SU-DHL-6 (cell line): ENCODE data around the gene MCTP1.

Source experiments
- H2AFZ ChIP-seq: fragments of 200-600 bp; sonication (generic); 2 replicates; pipeline ENCODE4 v1.6.1; 2014; ENCODE audit warnings: low read depth, mild to moderate bottlenecking, moderate library complexity, mixed read lengths, antibody characterized with exemption, low read length; ENCODE audit not compliant: severe bottlenecking
- H3F3A ChIP-seq: fragments of 200-600 bp; shearing (Covaris generic); 2 replicates; pipeline ENCODE4 v1.6.0; 2016; ENCODE audit warnings: antibody characterized with exemption, mild to moderate bottlenecking; ENCODE audit not compliant: insufficient read depth
- H3K27ac ChIP-seq: fragments of 200-600 bp; sonication (generic); 2 replicates; pipeline ENCODE4 v1.5.1; 2016; ENCODE audit warnings: low read depth, mild to moderate bottlenecking, low read length, moderate library complexity, mixed read lengths
- H3K27me3 ChIP-seq: fragments of 200-600 bp; sonication (generic), shearing (Covaris generic); 2 replicates; pipeline ENCODE4 v1.6.0; 2014; ENCODE audit warnings: mild to moderate bottlenecking, low read length
- H3K36me3 ChIP-seq: fragments of 200-600 bp; sonication (generic); 2 replicates; pipeline ENCODE4 v1.6.1; 2014; ENCODE audit warnings: mild to moderate bottlenecking, low read length, mixed read lengths
- H3K4me2 ChIP-seq: fragments of 300-600, 200-600 bp; shearing (Covaris generic), sonication (generic); 2 replicates; pipeline ENCODE4 v1.6.0; 2014; ENCODE audit warnings: low read length, low read depth, mild to moderate bottlenecking; ENCODE audit not compliant: poor library complexity, severe bottlenecking
- H3K4me3 ChIP-seq: fragments of 200-600 bp; sonication (generic); 2 replicates; pipeline ENCODE4 v1.5.1; 2014; ENCODE audit warnings: antibody characterized with exemption, low read length, mild to moderate bottlenecking, mixed read lengths; ENCODE audit not compliant: insufficient read depth, poor library complexity, severe bottlenecking
- H3K79me2 ChIP-seq: fragments of 200-600 bp; sonication (generic); 2 replicates; pipeline ENCODE4 v1.6.1; 2014; ENCODE audit warnings: mild to moderate bottlenecking, low read length, moderate library complexity; ENCODE audit not compliant: insufficient read depth
- H3K9ac ChIP-seq: fragments of 200-600 bp; sonication (generic); 2 replicates; pipeline ENCODE4 v1.7.0; 2014; ENCODE audit warnings: mild to moderate bottlenecking, low read length
- H3K9me2 ChIP-seq: fragments of 200-600 bp; sonication (generic); replicated peaks from 2 replicates; pipeline ENCODE4 v1.6.1; 2014; ENCODE audit warnings: low read length; ENCODE audit not compliant: insufficient read depth
- H3K9me3 ChIP-seq: fragments of 200-600 bp; sonication (generic); 2 replicates; pipeline ENCODE4 v1.6.1; 2014; ENCODE audit warnings: low read length, mixed read lengths; ENCODE audit not compliant: insufficient read depth
- H4K20me1 ChIP-seq: fragments of 200-600 bp; sonication (generic); 2 replicates; pipeline ENCODE4 v1.6.1; 2014; ENCODE audit warnings: low read depth, mild to moderate bottlenecking, antibody characterized with exemption, low read length, moderate library complexity, mixed read lengths
- CTCF ChIP-seq: fragments of 200-600 bp; sonication (generic); IDR thresholded peaks from one replicate; pipeline ENCODE4 v1.5.1; 2017; ENCODE audit warnings: antibody characterized with exemption, mild to moderate bottlenecking, low read length, moderate library complexity; ENCODE audit not compliant: insufficient read depth, poor library complexity, severe bottlenecking
- EZH2phosphoT487 ChIP-seq: fragments of 200-600 bp; sonication (generic), shearing (Covaris generic); conservative IDR thresholded peaks from 2 replicates; pipeline ENCODE4 v1.6.1; 2018; ENCODE audit warnings: mild to moderate bottlenecking, antibody characterized with exemption, low read length, moderate library complexity, mixed read lengths

MCTP1 gene

GRCh38 chr5:95130941-95131340, 154.0 kb downstream of the MCTP1 start:
- no peak for TF ChIP-seq EZH2phosphoT487
- no peak for TF ChIP-seq CTCF
- no peaks in the 10 kb centered on the region for H3K9me2 ChIP-seq
- no peaks in the 10 kb centered on the region for H3K79me2 ChIP-seq
- no peaks in the 10 kb centered on the region for H4K20me1 ChIP-seq
- H3K36me3 ChIP-seq = no peaks in the 10 kb centered on the region
- no peaks in the 10 kb centered on the region for H3F3A ChIP-seq
- H3K4me3 ChIP-seq = no peak overlapping the region
- no peaks in the 10 kb centered on the region for H3K9me3 ChIP-seq
- H2AFZ ChIP-seq = no peak overlapping the region
- no peak overlapping the region for H3K27ac ChIP-seq
- H3K27me3 ChIP-seq = no peaks in the 10 kb centered on the region
- H3K9ac ChIP-seq = no peak overlapping the region
- no peak overlapping the region for H3K4me2 ChIP-seq

- Histone ChIP-seq H3K27ac (no peak overlapping the region), H3K36me3 (no peaks in the 10 kb centered on the region), H3K9me3 (no peaks in the 10 kb centered on the region), H2AFZ (no peak overlapping the region), H3K4me3 (no peak overlapping the region), H3K79me2 (no peaks in the 10 kb centered on the region), H3K9ac (no peak overlapping the region), H3K4me2 (no peak overlapping the region), H3F3A (no peaks in the 10 kb centered on the region), H4K20me1 (no peaks in the 10 kb centered on the region), H3K9me2 (no peaks in the 10 kb centered on the region), H3K27me3 (no peaks in the 10 kb centered on the region)
- TF ChIP-seq CTCF (no peak), EZH2phosphoT487 (no peak)
Measured at GRCh38 chr5:95124731-95125130, 160.2 kb downstream of the MCTP1 start.

GRCh38 chr5:95124101-95124500, 160.8 kb downstream of the MCTP1 start:
- H3F3A ChIP-seq = no peaks in the 10 kb centered on the region
- H3K79me2 ChIP-seq = no peaks in the 10 kb centered on the region
- no peaks in the 10 kb centered on the region for H3K36me3 ChIP-seq
- H3K27ac ChIP-seq = no peak overlapping the region
- H2AFZ ChIP-seq = no peak overlapping the region
- no peaks in the 10 kb centered on the region; the same call in 1 of the 2 replicates for H3K9me2 ChIP-seq
- H3K27me3 ChIP-seq = no peaks in the 10 kb centered on the region
- H3K9ac ChIP-seq = no peak overlapping the region
- no peak overlapping the region for H3K4me2 ChIP-seq
- no peaks in the 10 kb centered on the region for H4K20me1 ChIP-seq
- TF ChIP-seq EZH2phosphoT487 (no peak), CTCF (no peak)
- H3K4me3 ChIP-seq = no peak overlapping the region
- no peaks in the 10 kb centered on the region for H3K9me3 ChIP-seq

GRCh38 chr5:95114902-95115301, 170.0 kb downstream of the MCTP1 start:
- no peak overlapping the region for H3K4me3 ChIP-seq
- no peak overlapping the region for H3K27ac ChIP-seq
- no peaks in the 10 kb centered on the region for H3K36me3 ChIP-seq
- H3K9me2 ChIP-seq = no peaks in the 10 kb centered on the region; the same call in 1 of the 2 replicates
- H3K27me3 ChIP-seq = no peaks in the 10 kb centered on the region
- no peaks in the 10 kb centered on the region for H3K9me3 ChIP-seq
- no peaks in the 10 kb centered on the region for H3F3A ChIP-seq
- TF ChIP-seq EZH2phosphoT487 (no peak), CTCF (no peak)
- no peak overlapping the region for H2AFZ ChIP-seq
- no peak overlapping the region for H3K9ac ChIP-seq
- H3K79me2 ChIP-seq = no peaks in the 10 kb centered on the region
- H3K4me2 ChIP-seq = no peak overlapping the region
- no peaks in the 10 kb centered on the region for H4K20me1 ChIP-seq
